HG03354 (cell line): ENCODE data around the gene AGBL5.
A peak's percentile ranks its signal among the peaks of the same experiment; 100 is the strongest.

Experiments
- ATAC-seq: cut with Tn5 transposase; IDR thresholded peaks from one replicate; pipeline ENCODE4 v1.9.1; 2021; ENCODE audit warnings: mild to moderate bottlenecking; ENCODE audit not compliant: unreplicated experiment, poor library complexity, severe bottlenecking

AGBL5 gene

GRCh38 chr2:27021253-27022049 lies 30.0 kb upstream of the AGBL5 start:
- no peak for ATAC-seq

DNA sequence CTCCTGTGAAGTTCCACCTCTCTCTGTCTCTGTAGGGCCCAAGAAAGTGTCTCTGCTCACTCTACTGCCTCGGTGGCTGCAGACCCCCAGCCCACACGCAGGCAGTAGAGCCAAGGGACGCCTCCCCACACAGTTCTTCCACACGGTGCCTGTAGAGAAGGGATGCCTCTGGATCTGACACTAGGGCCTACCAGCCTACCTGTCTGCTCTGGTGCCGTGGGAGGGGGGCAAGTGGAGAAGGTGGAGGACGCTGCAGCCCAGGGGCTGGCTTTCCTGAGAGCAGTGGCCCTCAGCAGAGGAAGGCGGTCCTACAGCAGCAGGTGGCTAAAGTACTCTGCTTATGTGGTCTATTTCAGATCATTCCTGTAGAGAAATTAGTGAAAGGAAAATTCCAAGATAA lies 27.7 kb upstream of the AGBL5 start:
- no peak for ATAC-seq

DNA sequence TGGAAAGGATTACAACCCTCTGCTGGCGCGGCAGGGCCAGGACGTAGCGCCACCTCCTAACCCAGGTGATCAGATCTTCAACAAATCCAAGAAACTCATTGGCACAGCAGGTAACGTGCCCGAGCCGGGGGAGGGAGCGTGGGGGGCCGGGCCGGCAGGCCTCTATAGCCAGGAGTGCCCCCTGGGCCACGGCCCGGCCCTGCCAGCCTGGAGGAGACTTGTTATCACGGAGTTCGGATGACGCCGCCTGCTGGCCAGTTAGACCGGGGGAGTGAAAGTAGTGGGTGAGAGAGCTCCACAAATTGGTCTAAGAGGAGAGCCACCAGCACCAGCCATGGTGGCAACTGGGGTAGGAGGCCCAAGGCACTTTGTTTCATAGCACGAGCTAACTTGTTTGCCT lies 27.3 kb upstream of the AGBL5 start:
- no peak for ATAC-seq

DNA sequence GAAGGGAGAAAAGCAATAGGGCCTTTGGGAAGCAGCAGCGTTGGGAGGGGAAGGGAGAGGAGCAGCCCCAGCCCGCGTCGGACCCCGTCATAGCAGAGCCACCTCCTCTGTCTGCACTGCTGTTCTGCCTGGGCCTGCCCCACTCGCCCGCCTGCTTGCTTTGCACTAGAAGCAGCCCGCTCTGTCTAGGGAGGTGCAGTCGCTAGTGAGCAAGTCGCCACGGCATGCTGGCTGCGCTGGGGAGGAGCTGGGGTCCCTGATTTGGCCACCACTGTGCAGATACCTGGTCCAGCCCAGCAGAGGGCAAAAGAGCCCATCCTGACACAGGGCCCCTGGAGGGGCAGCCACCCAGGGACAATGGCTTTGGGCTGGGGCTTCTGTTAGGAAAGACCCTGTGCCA lies 26.7 kb upstream of the AGBL5 start:
- no peak for ATAC-seq

- ATAC-seq, result no peak
Measured at GRCh38 chr2:27025281-27025800, 26.1 kb upstream of the AGBL5 start.

DNA sequence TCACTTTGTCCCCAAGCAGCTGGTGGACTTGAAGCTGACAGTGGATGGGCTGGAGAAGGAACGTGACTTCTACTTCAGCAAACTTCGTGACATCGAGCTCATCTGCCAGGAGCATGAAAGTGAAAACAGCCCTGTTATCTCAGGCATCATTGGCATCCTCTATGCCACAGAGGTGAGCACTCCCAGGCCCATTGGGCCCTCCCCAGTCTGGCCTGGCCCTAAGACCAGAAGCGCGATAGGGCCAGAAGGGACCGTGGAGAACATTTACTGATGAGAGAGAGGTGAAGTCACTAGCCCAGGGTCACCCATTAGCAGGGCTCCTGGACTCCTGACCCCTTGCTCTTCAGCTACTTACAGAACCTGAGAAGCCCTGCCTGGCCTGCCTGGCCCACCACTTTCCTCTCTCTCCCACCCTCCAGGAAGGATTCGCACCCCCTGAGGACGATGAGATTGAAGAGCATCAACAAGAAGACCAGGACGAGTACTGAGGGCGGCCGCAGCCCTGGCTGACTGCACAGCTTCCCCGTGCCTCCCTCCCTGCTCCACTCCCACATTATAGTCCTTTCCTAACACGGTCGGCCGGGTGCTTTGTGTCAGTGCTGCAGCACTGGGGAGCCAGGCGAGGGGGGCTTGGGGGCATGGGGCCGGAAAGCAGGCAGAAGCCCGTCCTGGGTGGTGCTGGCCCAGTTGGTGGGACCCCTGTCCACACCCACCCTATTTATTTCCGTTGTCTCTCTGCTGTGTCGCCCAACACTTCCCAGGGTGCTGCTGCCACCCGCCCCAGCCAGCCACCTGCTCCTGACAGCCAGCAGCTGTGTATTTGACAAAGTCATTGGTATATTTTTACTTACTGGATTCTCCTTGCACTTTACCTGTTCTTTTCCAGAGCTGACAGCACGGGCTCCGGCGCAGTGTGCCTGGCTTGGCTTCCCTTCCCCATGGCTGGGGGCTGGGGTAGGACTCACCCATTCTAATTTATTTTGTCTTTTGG lies 25.3 kb upstream of the AGBL5 start:
- no peak for ATAC-seq

GRCh38 chr2:27027211-27027651 lies 24.2 kb upstream of the AGBL5 start:
- no peak for ATAC-seq

DNA sequence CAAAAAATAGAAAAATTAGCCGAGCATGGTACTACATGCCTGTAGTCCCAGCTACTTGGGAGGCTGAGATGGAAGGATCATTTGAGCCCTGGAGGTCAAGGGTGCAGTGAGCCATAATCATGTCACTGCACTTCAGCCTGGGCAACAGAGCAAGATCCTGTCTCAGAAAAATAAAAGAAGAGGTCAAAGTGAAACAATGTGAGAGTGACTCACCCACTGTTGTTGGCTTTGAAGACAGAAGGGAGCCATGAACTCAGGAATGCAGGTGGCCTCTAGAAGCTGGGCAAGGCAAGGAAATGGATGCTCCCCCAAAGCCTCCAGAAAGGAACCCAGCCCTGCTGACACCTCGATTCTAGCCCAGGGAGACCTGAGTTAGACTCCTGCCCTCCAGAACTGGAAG lies 22.4 kb upstream of the AGBL5 start:
- no peak for ATAC-seq

DNA sequence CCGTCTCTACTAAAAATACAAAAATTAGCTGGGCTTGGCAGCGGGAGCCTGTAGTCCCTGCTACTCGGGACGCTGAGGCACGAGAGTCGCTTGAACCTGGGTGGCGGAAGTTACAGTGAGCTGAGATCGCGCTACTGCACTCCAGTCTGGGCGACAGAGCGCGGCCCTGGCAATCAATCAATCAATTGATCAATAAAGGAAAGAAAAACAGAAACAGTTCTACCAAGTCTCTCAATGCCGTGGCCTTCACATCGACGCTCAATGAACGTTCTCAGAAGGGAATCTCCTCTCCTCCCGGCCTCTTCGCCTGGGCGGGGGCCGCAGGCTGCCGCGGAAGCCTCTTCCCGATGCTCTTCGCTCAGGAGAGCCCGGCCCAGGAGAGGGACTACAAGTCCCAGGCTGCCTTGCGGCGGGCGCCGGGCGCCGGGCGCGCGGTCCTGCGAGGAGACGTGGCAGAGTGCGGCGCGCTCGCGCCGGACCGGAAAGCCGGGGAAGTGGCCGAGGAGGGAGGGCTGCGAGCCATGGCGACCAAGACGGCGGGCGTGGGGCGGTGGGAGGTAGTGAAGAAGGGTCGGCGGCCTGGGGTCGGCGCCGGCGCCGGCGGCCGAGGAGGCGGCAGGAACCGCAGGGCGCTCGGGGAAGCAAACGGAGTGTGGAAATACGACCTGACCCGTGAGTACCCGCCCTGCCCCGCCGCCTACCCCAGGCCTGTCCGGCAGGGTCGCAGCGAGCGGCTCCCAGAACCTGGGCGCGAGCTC lies 18.8 kb upstream of the AGBL5 start, which contains the start of gene TMEM214:
Gene TMEM214 (plus strand): TSS at position 471 of the 758 bp plus-strand sequence. CDS start 51 bp downstream, at position 522.
- peak; percentile 96 for ATAC-seq

GRCh38 chr2:27033253-27033852 lies 18.1 kb upstream of the AGBL5 start:
- peak; percentile 8 for ATAC-seq

GRCh38 chr2:27038012-27038411 lies 13.5 kb upstream of the AGBL5 start:
- no peak for ATAC-seq

DNA sequence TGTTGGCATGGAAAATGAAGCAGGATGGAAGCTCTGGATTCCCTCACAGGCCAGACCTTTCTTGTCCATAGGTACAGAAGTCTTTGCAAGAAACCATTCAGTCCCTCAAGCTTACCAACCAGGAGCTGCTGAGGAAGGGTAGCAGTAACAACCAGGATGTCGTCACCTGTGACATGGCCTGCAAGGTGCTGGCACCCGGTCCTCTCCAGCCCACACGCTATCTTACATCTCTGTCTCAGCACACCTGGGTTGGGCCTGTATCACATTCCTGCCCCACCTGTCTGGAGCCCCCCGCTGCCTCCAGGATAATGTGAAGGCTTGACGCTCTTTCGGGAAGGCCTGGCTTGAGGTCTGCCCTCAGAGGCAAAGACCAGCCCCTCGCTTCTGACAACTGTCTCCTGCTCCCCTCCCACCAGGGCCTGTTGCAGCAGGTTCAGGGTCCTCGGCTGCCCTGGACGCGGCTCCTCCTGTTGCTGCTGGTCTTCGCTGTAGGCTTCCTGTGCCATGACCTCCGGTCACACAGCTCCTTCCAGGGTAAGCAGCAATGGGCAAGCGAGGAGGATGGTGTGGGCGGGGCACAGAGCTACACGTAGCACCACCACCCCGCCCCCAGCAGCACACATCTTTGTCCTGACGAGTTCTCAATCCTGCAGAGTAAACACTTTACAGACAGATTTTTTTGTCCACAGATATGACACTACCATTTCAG lies 12.7 kb upstream of the AGBL5 start:
- no peak for ATAC-seq

DNA sequence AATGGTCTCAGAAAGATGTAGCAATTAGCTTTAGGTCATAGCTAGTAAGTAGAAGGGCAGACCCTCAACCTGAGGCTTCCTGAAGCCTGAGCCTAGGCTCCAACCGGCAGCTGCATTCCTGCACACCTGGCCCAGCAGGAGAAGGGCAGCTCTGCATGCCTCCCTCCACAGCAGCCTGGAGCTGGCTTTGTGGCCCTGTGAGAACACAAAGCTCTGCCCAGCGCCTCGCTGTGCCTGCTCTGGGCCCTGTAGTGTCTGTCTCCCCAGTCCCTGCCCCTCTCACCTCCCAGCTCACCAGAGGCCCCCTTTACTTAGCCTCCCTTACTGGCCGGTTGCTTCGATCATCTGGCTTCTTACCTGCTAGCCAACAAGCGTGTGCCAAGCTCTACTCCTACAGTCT lies 12.0 kb upstream of the AGBL5 start:
- no peak for ATAC-seq

DNA sequence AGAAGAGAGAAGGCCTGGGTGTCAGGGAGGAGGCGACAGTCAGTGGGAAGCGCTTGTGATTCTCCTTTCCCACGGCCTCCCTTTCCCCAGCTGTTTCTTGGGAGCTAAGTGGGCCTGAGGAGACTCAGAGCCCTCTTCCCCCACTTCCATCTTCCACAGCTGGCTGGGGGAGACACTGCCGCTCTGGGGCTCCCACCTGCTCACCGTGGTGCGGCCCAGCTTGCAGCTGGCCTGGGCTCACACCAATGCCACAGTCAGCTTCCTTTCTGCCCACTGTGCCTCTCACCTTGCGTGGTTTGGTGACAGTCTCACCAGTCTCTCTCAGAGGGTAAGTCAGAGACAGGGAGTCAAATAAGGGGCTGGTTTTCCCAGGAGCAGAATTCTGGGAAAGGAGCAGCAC lies 11.6 kb upstream of the AGBL5 start:
- no peak for ATAC-seq

GRCh38 chr2:27040282-27040681 lies 11.2 kb upstream of the AGBL5 start:
- no peak for ATAC-seq

- ATAC-seq, result no peak
Measured at GRCh38 chr2:27041752-27042151, 9.7 kb upstream of the AGBL5 start.

GRCh38 chr2:27042159-27042661 lies 9.3 kb upstream of the AGBL5 start:
- ATAC-seq, result no peak

GRCh38 chr2:27042985-27043634 lies 8.4 kb upstream of the AGBL5 start:
- no peak for ATAC-seq
